GM10847 (cell line): Measurements from ENCODE around the gene TAPBPL.

Experiments
- POLR2A ChIP-seq: IDR thresholded peaks from 2 replicates; pipeline ENCODE4 v1.6.1; 2011; ENCODE audit not compliant: insufficient read length; ENCODE audit errors: extremely low read depth

The TAPBPL gene

DNA sequence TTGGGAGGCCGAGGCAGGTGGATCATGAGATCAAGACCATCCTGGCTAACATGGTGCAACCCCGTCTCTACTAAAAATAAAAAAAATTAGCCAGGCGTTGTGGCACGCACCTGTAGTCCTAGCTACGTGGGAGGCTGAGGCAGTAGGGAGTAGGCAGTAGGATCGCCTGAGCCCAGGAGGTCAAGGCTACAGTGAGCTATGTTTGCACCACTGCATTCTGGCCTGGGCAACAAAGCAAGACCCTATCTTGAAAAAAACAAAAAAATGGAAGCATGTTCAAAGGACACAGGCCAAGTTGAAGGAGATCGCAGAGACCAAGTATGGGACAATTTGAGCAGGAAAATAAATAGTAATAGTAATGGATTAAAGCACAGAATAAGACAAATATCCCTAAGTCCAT lies 56.2 kb downstream of the TAPBPL start:
- no peak for TF ChIP-seq POLR2A
